Stimulated activated CD4-positive, alpha-beta T cell treated with anti-CD3 and anti-CD28 coated beads, Interleukin-15, amount 100 ng/mL, for 1 hour (primary cell): ENCODE results near the gene ITIH2.
"Not testable (repeated sequence)": the region's sequence is repeated elsewhere in the genome, so short reads cannot be mapped to it uniquely, and the experiment has no call there.

ENCODE experiments used
- DNase-seq, 2 donors: peaks; one replicate each; pipeline ENCODE4 v3.0.0-alpha.2; 2020; ENCODE audit warnings: low read depth in 1 of 2, low spot score in 1 of 2

Gene ITIH2

DNA sequence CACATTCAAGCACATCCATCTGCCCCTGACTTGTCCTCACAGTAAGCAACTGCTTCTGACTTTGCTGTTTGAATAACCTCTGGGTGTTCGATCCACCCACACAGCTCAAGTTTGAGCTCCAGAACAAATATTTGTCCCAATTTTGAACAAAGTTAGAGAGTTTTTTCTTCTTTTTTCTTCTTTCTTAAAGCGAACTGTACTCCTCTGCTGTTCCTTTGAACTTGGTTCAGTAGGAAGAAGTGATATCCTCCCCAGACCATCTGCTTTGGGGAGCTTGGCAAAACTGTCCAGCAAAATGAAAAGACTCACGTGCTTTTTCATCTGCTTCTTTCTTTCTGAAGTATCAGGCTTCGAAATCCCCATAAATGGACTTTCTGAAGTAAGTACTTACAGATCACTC, at the start of gene ITIH2:
TSS of gene ITIH2 (plus strand) at position 177 of the 400 bp plus-strand sequence. CDS start at position 296, 119 bp downstream.
- DNase-seq, result no peak

- not testable (repeated sequence) for DNase-seq
These were observed 46.0 kb upstream of the ITIH2 start for GRCh38 chr10:7657079-7657478.

GRCh38 chr10:7657552-7657951, 45.6 kb upstream of the ITIH2 start:
- DNase-seq, result no peak

- no peak for DNase-seq
These were observed 43.6 kb upstream of the ITIH2 start for GRCh38 chr10:7659560-7659959.

DNA sequence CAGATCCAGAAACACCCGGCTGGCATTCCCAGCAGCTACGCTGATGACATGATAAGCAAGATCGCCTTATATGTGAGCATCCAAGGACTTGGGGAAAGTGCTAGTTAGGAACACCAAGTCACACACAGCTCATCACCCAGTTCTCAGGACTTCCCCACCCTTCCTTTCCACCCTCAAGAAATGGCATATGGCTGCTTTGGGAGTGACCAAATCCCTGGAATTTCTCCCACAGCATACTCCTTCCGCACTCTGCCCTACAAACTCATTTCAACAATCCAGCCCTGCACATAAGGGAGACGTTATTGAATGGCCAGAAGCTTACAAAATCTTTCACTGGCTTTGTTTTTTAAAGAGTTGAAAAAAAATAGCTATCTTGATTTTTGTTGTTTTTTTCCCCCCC, 40.6 kb upstream of the ITIH2 start:
- no peak for DNase-seq

DNA sequence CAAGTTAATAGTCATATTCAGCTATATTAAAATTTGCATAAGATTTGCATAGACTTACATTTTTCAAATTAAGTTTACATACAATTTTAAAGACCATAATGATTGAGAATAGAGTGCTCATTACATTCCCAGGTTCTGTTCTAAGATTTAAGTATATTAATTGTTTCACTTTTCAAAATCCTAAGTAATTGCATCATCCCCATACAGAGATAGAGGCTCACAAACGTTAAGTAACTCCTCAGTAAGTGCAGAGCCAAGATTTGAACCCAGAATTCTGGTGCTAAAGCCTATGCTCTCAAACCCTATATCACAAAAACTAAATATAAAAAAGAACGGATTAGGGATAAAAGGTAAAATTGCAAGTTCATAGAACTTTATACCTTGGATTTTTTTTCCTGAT, 38.4 kb upstream of the ITIH2 start:
- no peak for DNase-seq

GRCh38 chr10:7665767-7666166, 37.3 kb upstream of the ITIH2 start:
- no peak for DNase-seq

- DNase-seq, result no peak
These were observed 36.7 kb upstream of the ITIH2 start, which contains the start of gene ITIH5 for GRCh38 chr10:7666253-7667023. TSS of gene ITIH5 (minus strand) at chr10:7666966. CDS start at chr10:7666892, 74 bp downstream.

- DNase-seq, result no peak
These were observed 35.6 kb upstream of the ITIH2 start for GRCh38 chr10:7667262-7668141.

GRCh38 chr10:7670157-7670556, 33.0 kb upstream of the ITIH2 start:
- DNase-seq, result no peak

DNA sequence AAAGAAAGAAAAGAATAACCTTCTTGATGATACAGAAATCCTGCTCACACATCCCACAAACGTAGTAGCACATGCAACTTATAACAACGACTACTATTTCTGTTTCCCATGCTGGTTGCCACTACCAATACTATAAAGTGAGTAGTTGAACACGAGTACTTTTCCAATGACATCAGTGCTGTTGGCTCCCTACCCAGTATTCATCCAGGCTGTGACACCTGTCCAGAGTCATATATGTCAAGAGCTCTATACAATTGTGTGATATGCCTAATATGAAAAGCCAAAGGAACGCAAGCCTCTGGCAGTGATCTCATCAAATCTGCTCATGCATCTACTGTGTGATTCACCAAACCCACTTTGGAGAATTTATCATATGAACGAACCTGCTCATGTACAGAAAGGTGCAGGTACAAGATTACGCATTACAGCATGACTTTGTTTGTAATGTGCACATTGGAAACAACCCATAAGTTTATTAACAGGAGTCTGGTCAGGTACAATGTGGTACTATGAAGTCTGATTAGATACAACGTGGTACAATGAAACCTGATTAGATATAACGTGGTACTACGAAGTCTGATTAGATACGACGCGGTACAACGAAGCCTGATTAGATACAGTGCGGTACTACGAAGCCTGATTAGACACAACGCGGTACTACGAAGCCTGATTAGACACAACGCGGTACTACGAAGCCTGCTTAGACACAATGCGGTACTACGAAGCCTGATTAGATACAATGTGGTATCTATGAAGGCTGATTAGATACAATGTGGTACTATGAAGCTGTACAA, 30.6 kb upstream of the ITIH2 start:
- DNase-seq, result no peak

DNA sequence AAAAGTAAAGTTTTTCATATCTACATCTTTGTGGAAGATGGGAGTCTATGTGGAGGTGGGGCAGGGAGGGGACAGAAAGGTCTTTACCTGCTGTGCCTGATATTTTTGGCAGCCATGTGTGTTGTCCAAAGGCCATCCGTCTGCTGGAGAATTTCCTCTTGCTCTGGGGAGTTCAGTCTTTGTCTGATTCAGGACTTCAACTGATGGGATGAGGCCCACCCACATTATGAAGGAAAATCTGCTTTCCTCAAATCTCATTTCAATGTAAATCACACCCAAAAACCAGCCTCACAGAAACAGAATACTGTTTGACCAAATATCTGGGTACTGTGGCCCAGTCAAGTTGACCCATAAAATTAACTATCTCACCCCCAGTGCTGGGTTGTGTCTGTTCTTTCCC, 23.9 kb upstream of the ITIH2 start:
- no peak for DNase-seq

GRCh38 chr10:7680078-7680477, 23.0 kb upstream of the ITIH2 start:
- not testable (repeated sequence) for DNase-seq

DNA sequence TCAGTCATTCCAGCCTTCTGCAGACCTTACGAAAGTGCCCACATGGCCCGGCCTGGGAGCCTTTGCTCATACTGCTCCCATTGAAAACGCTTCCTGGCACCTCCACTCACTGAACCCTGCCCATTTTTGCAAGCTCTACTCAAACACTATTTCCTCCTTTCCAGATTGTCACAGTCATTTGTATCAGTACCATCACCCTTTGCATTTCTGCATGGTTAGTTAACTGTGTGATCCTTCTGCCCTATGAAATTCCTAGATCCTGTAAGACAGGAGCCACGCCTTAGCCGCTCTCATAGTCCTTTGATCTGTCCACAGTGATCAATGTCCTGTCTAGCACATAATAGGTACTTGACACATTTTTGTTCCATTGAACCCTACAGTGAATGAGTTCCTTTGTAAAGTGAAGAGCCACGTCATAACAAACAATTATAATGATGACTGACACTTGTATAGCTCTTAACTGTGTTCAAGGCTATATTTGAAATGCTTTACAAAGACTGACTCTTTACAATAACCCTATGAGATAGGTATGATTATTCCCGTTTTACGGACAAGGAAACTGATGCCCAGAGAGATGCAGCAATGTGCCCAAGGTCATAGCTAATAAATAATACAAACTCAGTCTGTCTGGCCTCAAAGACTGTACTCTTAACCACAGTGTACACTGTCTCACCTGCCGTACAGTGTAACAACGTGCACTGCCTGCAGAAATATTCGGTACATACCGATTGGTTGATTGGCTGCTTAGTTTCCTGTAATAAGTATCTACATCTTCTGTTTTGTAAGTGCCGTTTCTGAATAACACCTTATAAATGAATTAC, 16.6 kb upstream of the ITIH2 start:
- DNase-seq, result no peak

DNA sequence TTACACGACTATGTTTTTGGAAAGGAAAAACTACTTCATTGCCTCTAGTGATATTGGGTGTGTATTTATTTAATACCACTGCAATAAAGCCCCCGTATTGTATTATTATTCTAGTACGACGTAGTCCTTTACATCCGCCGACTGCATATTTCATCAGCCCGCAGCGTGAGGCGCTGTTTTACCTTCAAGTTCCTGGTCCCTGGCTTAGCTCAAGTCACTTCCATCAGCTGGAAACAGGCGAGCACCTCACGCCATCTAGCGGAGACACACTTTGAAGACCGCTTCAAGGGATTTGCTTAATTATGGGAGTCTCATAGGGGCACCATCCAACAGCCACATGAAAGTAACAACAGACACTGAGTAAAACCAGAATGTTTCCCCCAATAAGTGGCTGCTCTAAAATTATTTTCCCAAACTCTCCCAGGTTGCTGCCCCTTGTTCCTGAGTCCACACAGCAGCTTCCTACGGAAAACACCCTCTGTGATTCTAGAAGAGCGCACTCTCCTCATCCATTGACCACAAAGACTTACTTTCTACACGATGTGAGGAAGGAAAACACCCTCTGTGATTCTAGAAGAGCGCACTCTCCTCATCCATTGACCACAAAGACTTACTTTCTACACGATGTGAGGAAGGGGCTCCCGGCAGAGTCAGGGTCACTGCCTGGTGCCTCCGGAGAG, 15.7 kb upstream of the ITIH2 start:
- DNase-seq, result peak; percentile 39 to 41

DNA sequence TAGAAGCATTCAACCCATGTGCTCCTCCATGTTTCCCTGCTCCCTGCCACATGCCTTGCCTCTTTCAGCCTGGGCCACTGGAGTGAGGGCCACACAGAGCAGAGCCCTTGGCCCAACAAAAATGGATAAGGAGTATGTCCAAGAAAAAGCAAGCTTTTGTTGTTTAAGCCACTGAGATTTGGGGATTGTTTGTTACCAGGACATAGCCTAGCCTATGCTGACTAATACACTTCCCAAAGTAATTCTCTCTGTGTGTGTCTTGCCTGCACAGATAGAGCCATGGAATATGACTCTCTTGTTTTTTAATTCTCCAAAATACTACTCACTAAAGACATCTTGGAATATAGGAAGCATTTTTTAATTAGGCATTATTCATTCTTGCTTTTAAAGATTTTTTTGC, 13.5 kb upstream of the ITIH2 start:
- DNase-seq, result no peak

DNA sequence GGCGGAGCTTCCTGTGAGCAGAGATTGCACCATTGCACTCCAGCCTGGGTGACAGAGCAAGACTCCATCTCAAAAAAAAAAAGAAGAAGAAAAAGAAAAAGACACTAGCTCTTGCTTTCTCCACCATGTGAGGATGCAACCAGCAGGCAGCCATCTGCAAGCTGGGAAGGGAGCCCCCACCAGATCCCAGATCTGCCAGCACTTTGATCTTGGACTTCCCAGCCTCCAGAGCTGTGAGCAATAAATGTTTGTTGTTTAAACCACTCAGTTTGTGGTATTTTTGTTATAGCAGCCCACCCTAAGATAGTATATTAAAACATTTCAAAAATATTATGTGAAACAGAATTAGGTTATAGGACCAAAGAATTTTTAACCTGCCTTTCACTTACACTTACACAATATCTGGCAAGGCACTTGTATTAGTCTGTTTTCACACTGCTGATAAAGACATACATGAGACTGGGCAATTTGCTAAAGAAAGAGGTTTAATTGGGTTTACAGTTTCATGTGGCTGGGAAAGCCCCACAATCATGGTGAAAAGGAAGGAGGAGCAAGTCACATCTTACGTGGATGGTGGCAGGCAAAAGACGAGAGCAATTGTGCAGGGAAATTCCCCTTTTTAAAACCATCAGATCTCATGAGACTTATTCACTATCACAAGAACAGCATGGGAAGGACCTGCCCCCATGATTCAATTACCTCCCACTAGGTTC, 12.1 kb upstream of the ITIH2 start:
- not testable (repeated sequence) for DNase-seq

DNA sequence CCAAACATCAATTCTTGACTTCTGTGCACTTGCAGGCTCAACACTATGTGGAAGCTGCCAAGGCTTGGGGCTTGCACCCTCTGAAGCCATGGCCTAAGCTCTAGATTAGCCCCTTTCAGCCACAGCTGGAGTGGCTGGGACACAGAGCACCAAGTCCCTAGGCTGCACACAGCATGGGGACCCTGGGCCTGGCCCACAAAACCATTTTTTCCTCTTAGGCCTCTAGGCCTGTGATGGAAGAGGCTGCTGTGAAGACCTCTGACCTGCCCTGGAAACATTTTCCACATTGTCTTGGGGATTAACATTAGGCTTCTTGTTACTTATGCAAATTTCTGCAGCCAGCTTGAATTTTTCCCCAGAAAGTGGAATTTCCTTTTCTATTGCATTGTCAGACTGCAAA, 10.7 kb upstream of the ITIH2 start:
- DNase-seq, result not testable (repeated sequence)

- DNase-seq, result not testable (repeated sequence)
These were observed 9.9 kb upstream of the ITIH2 start for GRCh38 chr10:7693194-7693593.
